22Rv1 (cell line): ENCODE data around the gene MGAT1.

Source experiments
- ZFX ChIP-seq: fragments of 450-650 bp; IDR thresholded peaks from 2 replicates; pipeline ENCODE4 v1.6.1; 2017; ENCODE audit warnings: antibody characterized with exemption, borderline replicate concordance
- TF ChIP-seq, protein P1 (sequence below): fragments of 450-650 bp; IDR thresholded peaks from 2 replicates; pipeline ENCODE4 v1.5.1; 2017; ENCODE audit warnings: mild to moderate bottlenecking

DNA sequence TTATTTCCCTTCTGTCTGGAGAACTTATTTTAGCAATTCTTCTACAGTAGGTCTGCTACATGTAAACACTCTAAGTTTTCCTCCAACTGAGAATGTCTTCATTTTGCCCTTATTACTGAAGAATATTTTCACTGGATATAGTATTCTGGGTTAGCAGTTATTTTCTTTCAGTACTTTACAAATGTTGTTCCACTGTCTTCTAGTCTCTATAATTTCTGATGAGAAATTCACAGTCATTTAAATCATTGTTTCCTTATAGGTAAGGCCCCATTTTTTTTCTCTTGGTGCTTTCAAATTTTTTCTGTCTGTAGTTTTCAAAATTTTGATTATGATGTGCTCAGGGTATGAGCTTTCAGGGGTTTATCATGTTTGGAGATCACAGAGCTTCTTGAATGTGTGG lies 30.8 kb downstream of the MGAT1 start:
- TF ChIP-seq, protein P1, sequence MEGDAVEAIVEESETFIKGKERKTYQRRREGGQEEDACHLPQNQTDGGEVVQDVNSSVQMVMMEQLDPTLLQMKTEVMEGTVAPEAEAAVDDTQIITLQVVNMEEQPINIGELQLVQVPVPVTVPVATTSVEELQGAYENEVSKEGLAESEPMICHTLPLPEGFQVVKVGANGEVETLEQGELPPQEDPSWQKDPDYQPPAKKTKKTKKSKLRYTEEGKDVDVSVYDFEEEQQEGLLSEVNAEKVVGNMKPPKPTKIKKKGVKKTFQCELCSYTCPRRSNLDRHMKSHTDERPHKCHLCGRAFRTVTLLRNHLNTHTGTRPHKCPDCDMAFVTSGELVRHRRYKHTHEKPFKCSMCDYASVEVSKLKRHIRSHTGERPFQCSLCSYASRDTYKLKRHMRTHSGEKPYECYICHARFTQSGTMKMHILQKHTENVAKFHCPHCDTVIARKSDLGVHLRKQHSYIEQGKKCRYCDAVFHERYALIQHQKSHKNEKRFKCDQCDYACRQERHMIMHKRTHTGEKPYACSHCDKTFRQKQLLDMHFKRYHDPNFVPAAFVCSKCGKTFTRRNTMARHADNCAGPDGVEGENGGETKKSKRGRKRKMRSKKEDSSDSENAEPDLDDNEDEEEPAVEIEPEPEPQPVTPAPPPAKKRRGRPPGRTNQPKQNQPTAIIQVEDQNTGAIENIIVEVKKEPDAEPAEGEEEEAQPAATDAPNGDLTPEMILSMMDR = no peak
- TF ChIP-seq ZFX = no peak
